ENCODE measurements around the gene PPP2R2D. TPM values are rescaled to one million over a fixed set of nuclear protein-coding genes. Genes with fewer than 3 reads are reported as not detected.

The PPP2R2D gene
- total RNA-seq, 5 donors from 2014 or later (not counting 1 experiment from before 2014, with no cell fraction given): 37.3 to 45.0 (median 43.0) TPM

- H3K27ac Mint-ChIP-seq: no peak overlapping the region
- CTCF ChIA-PET: no interaction called here
- peaks cover 6 to 17% of the 10 kb centered on the region in 2 experiments for H3K4me1 ChIP-seq (ENCODE audit: control insufficient read depth in 1 of 2, extremely low read depth in 1 of 2, insufficient read depth in 2 of 2, low read length in 2 of 2)
- H3K27me3 ChIP-seq (replicated peaks in 1 of 2; ENCODE audit: control insufficient read depth in 2 of 2, extremely low read depth in 1 of 2, insufficient read depth in 2 of 2, low read length in 1 of 2): no peaks in the 10 kb centered on the region
- POLR2A ChIA-PET: no interaction called here
- H3K9me3 Mint-ChIP-seq: no peaks in the 10 kb centered on the region
- no peak for ATAC-seq (replicated peaks in 1 of 4)
- H3K36me3 Mint-ChIP-seq: peaks cover 14% of the 10 kb centered on the region
- H3K36me3 ChIP-seq (ENCODE audit: control insufficient read depth in 2 of 2, extremely low read depth in 1 of 2, insufficient read depth in 1 of 2, low read length in 1 of 2): peaks cover 12 to 20% of the 10 kb centered on the region in 2 donors
- whole genome bisulfite sequencing (ENCODE audit: insufficient coverage): 96% methylated on average over 20 of the region's 26 CpGs
- no peak for DNase-seq
- no peaks in the 10 kb centered on the region for H3K9me3 ChIP-seq
- H3K4me1 Mint-ChIP-seq: peaks cover 14 to 28% (median 24%) of the 10 kb centered on the region in 3 donors
- H3K27me3 Mint-ChIP-seq: no peaks in the 10 kb centered on the region
- no peak overlapping the region for H3K4me3 Mint-ChIP-seq
- H3K4me3 ChIP-seq (ENCODE audit: control insufficient read depth in 1 of 2, extremely low read depth in 1 of 2, low read length in 1 of 2): no peak overlapping the region
- H3K27ac ChIP-seq (ENCODE audit: low read length): no peak overlapping the region
Measured at GRCh38 chr10:131961047-131961776, 60.4 kb downstream of the PPP2R2D start.

- ATAC-seq (replicated peaks in 1 of 4) (no peak), DNase-seq (no peak)
- Histone ChIP-seq H3K4me3 (ENCODE audit: control insufficient read depth in 1 of 2, extremely low read depth in 1 of 2, low read length in 1 of 2) (no peak overlapping the region), H3K4me1 (ENCODE audit: control insufficient read depth in 1 of 2, extremely low read depth in 1 of 2, insufficient read depth in 2 of 2, low read length in 2 of 2) (peaks cover 6 to 17% of the 10 kb centered on the region in 2 experiments), H3K9me3 (no peaks in the 10 kb centered on the region), H3K27ac (ENCODE audit: low read length) (no peak overlapping the region), H3K36me3 (ENCODE audit: control insufficient read depth in 2 of 2, extremely low read depth in 1 of 2, insufficient read depth in 1 of 2, low read length in 1 of 2) (peaks cover 12 to 19% of the 10 kb centered on the region in 2 donors), H3K27me3 (replicated peaks in 1 of 2; ENCODE audit: control insufficient read depth in 2 of 2, extremely low read depth in 1 of 2, insufficient read depth in 2 of 2, low read length in 1 of 2) (no peaks in the 10 kb centered on the region)
- CTCF ChIA-PET: no interaction called here
- Mint-ChIP-seq H3K9me3 (no peaks in the 10 kb centered on the region), H3K27ac (peak overlapping the region in 1 of 2 donors; percentile 42), H3K36me3 (peaks cover 11% of the 10 kb centered on the region), H3K27me3 (no peaks in the 10 kb centered on the region), H3K4me3 (peak overlapping the region in 1 of 3 donors; percentile 5), H3K4me1 (peaks cover 18 to 30% (median 24%) of the 10 kb centered on the region in 3 donors)
- 84% methylated on average over 12 of the region's 32 CpGs for WGBS (ENCODE audit: insufficient coverage)
- POLR2A ChIA-PET: no interaction called here
Measured at GRCh38 chr10:131961777-131962662, 61.2 kb downstream of the PPP2R2D start.

- H3K9me3 Mint-ChIP-seq: no peaks in the 10 kb centered on the region
- peaks cover 18 to 30% (median 24%) of the 10 kb centered on the region in 3 donors for H3K4me1 Mint-ChIP-seq
- CTCF ChIA-PET: no interaction called here
- POLR2A ChIA-PET: interaction anchor here in 1 of 2 donors (0.6 kb wide), 1 partner anchor 9 kb away, joined by 3 read pairs; no protein-coding TSS in a partner anchor
- peaks cover 4% of the 10 kb centered on the region for H3K36me3 Mint-ChIP-seq
- H3K4me3 Mint-ChIP-seq: no peak overlapping the region
- H3K27me3 ChIP-seq (replicated peaks in 1 of 2; ENCODE audit: control insufficient read depth in 2 of 2, extremely low read depth in 1 of 2, insufficient read depth in 2 of 2, low read length in 1 of 2): no peaks in the 10 kb centered on the region
- H3K27ac Mint-ChIP-seq: no peak overlapping the region
- no peak for DNase-seq
- peaks cover 6 to 17% of the 10 kb centered on the region in 2 experiments for H3K4me1 ChIP-seq (ENCODE audit: control insufficient read depth in 1 of 2, extremely low read depth in 1 of 2, insufficient read depth in 2 of 2, low read length in 2 of 2)
- H3K36me3 ChIP-seq (ENCODE audit: control insufficient read depth in 2 of 2, extremely low read depth in 1 of 2, insufficient read depth in 1 of 2, low read length in 1 of 2): peaks cover 13 to 17% of the 10 kb centered on the region in 2 donors
- H3K4me3 ChIP-seq (ENCODE audit: control insufficient read depth in 1 of 2, extremely low read depth in 1 of 2, low read length in 1 of 2): no peak overlapping the region
- no peaks in the 10 kb centered on the region for H3K27me3 Mint-ChIP-seq
- H3K27ac ChIP-seq (ENCODE audit: low read length): no peak overlapping the region
- H3K9me3 ChIP-seq: no peaks in the 10 kb centered on the region
- no peak for ATAC-seq (replicated peaks in 1 of 4)
- WGBS (ENCODE audit: insufficient coverage): 94% methylated on average over 17 of the region's 20 CpGs
Measured at GRCh38 chr10:131963350-131963749, 62.5 kb downstream of the PPP2R2D start.

- peaks cover 18 to 30% (median 24%) of the 10 kb centered on the region in 3 donors for H3K4me1 Mint-ChIP-seq
- H3K9me3 ChIP-seq: no peaks in the 10 kb centered on the region
- H3K36me3 Mint-ChIP-seq: peaks cover 8% of the 10 kb centered on the region
- no peaks in the 10 kb centered on the region for H3K27me3 ChIP-seq (replicated peaks in 1 of 2; ENCODE audit: control insufficient read depth in 2 of 2, extremely low read depth in 1 of 2, insufficient read depth in 2 of 2, low read length in 1 of 2)
- H3K4me3 Mint-ChIP-seq: peak overlapping the region in 1 of 3 donors; percentile 4
- peak overlapping the region in 1 of 2 donors; percentile 56 for H3K27ac Mint-ChIP-seq
- ChIA-PET CTCF (no interaction called here), POLR2A (interaction anchor here in 1 of 2 donors (0.6 kb wide), 1 partner anchor 9 kb away, joined by 3 read pairs; no protein-coding TSS in a partner anchor)
- ATAC-seq (replicated peaks in 1 of 4): no peak
- WGBS (ENCODE audit: insufficient coverage): 90% methylated on average over 7 of the region's 9 CpGs
- no peaks in the 10 kb centered on the region for H3K27me3 Mint-ChIP-seq
- H3K27ac ChIP-seq (ENCODE audit: low read length): no peak overlapping the region
- H3K4me3 ChIP-seq (ENCODE audit: control insufficient read depth in 1 of 2, extremely low read depth in 1 of 2, low read length in 1 of 2): no peak overlapping the region
- H3K36me3 ChIP-seq (ENCODE audit: control insufficient read depth in 2 of 2, extremely low read depth in 1 of 2, insufficient read depth in 1 of 2, low read length in 1 of 2): peaks cover 13 to 22% of the 10 kb centered on the region in 2 donors
- no peak for DNase-seq
- H3K9me3 Mint-ChIP-seq: no peaks in the 10 kb centered on the region
- peaks cover 6 to 17% of the 10 kb centered on the region in 2 experiments for H3K4me1 ChIP-seq (ENCODE audit: control insufficient read depth in 1 of 2, extremely low read depth in 1 of 2, insufficient read depth in 2 of 2, low read length in 2 of 2)
Measured at GRCh38 chr10:131963811-131964210, 63.0 kb downstream of the PPP2R2D start.

- Mint-ChIP-seq H3K4me3 (peak overlapping the region in 1 of 3 donors; percentile 4), H3K9me3 (no peaks in the 10 kb centered on the region), H3K27me3 (no peaks in the 10 kb centered on the region), H3K27ac (peak overlapping the region in 1 of 2 donors; percentile 73), H3K36me3 (peaks cover 10% of the 10 kb centered on the region), H3K4me1 (peaks cover 18 to 30% (median 24%) of the 10 kb centered on the region in 3 donors)
- WGBS (ENCODE audit: insufficient coverage): 90% methylated on average over 6 of the region's 9 CpGs
- no peak overlapping the region for H3K4me3 ChIP-seq (ENCODE audit: control insufficient read depth in 1 of 2, extremely low read depth in 1 of 2, low read length in 1 of 2)
- ChIA-PET CTCF (interaction anchor here in 1 of 2 donors (0.8 kb wide), 1 partner anchor 66 kb away, joined by 6 read pairs; no protein-coding TSS in a partner anchor), POLR2A (interaction anchor here (0.6 to 0.7 kb wide), 2 partner anchors 59 to 1299 kb away, joined by 5 to 6 read pairs; no protein-coding TSS in a partner anchor)
- H3K27me3 ChIP-seq (replicated peaks in 1 of 2; ENCODE audit: control insufficient read depth in 2 of 2, extremely low read depth in 1 of 2, insufficient read depth in 2 of 2, low read length in 1 of 2): no peaks in the 10 kb centered on the region
- peaks cover 15 to 27% of the 10 kb centered on the region in 2 donors for H3K36me3 ChIP-seq (ENCODE audit: control insufficient read depth in 2 of 2, extremely low read depth in 1 of 2, insufficient read depth in 1 of 2, low read length in 1 of 2)
- ATAC-seq (replicated peaks in 1 of 4): no peak
- DNase-seq: no peak
- no peaks in the 10 kb centered on the region for H3K9me3 ChIP-seq
- H3K4me1 ChIP-seq (ENCODE audit: control insufficient read depth in 1 of 2, extremely low read depth in 1 of 2, insufficient read depth in 2 of 2, low read length in 2 of 2): peaks cover 6 to 17% of the 10 kb centered on the region in 2 experiments
- H3K27ac ChIP-seq (ENCODE audit: low read length): no peak overlapping the region
Measured at GRCh38 chr10:131964298-131964697, 63.5 kb downstream of the PPP2R2D start.

GRCh38 chr10:131968949-131969348 is 68.1 kb downstream of the PPP2R2D start:
- Mint-ChIP-seq H3K4me1 (peaks cover 54 to 60% (median 58%) of the 10 kb centered on the region in 3 donors), H3K4me3 (no peak overlapping the region), H3K27me3 (no peaks in the 10 kb centered on the region), H3K36me3 (peaks cover 25% of the 10 kb centered on the region), H3K27ac (peak overlapping the region in 1 of 2 donors; percentile 28), H3K9me3 (no peaks in the 10 kb centered on the region)
- no peak for ATAC-seq (replicated peaks in 1 of 4)
- DNase-seq: no peak
- 97% methylated on average over 13 of the region's 13 CpGs for WGBS (ENCODE audit: insufficient coverage)
- H3K27ac ChIP-seq (ENCODE audit: low read length): no peak overlapping the region
- no peak overlapping the region for H3K4me3 ChIP-seq (ENCODE audit: control insufficient read depth in 1 of 2, extremely low read depth in 1 of 2, low read length in 1 of 2)
- H3K27me3 ChIP-seq (replicated peaks in 1 of 2; ENCODE audit: control insufficient read depth in 2 of 2, extremely low read depth in 1 of 2, insufficient read depth in 2 of 2, low read length in 1 of 2): no peaks in the 10 kb centered on the region
- no peaks in the 10 kb centered on the region for H3K9me3 ChIP-seq
- CTCF ChIA-PET: no interaction called here
- H3K36me3 ChIP-seq (ENCODE audit: control insufficient read depth in 2 of 2, extremely low read depth in 1 of 2, insufficient read depth in 1 of 2, low read length in 1 of 2): peaks cover 7 to 50% of the 10 kb centered on the region in 2 donors
- POLR2A ChIA-PET: no interaction called here
- H3K4me1 ChIP-seq (ENCODE audit: control insufficient read depth in 1 of 2, extremely low read depth in 1 of 2, insufficient read depth in 2 of 2, low read length in 2 of 2): peaks cover 22 to 48% of the 10 kb centered on the region in 2 experiments

All from T-cell (primary cell).